ENCODE measurements around the gene SYT1.

The SYT1 gene

GRCh38 chr12:79439175-79439825, 574.7 kb downstream of the SYT1 start:
- DNase-seq (ENCODE audit: low read depth in 2 of 2) = no peak

- no peak for DNase-seq (ENCODE audit: low read depth in 2 of 2)
Observed at GRCh38 chr12:79441534-79441933, 577.0 kb downstream of the SYT1 start.

GRCh38 chr12:79442396-79442795, 577.8 kb downstream of the SYT1 start:
- no peak for DNase-seq (ENCODE audit: low read depth in 2 of 2)

- no peak for DNase-seq (ENCODE audit: low read depth in 2 of 2)
Observed at GRCh38 chr12:79444089-79444488, 579.5 kb downstream of the SYT1 start.

GRCh38 chr12:79448816-79449215, 584.2 kb downstream of the SYT1 start:
- DNase-seq (ENCODE audit: low read depth in 2 of 2) = no peak

- no peak for DNase-seq (ENCODE audit: low read depth in 2 of 2)
Observed at GRCh38 chr12:79451365-79451764, 586.8 kb downstream of the SYT1 start.

- DNase-seq (ENCODE audit: low read depth in 2 of 2) = no peak
Observed at GRCh38 chr12:79451978-79452377, 587.4 kb downstream of the SYT1 start.

GRCh38 chr12:79452906-79453305, 588.3 kb downstream of the SYT1 start:
- DNase-seq (ENCODE audit: low read depth in 2 of 2) = no peak

- no peak for DNase-seq (ENCODE audit: low read depth in 2 of 2)
Observed at GRCh38 chr12:79453820-79454219, 589.2 kb downstream of the SYT1 start.

- no peak for DNase-seq (ENCODE audit: low read depth in 2 of 2)
Observed at GRCh38 chr12:79454338-79454843, 589.8 kb downstream of the SYT1 start.

- no peak for DNase-seq (ENCODE audit: low read depth in 2 of 2)
Observed at GRCh38 chr12:79455286-79455685, 590.7 kb downstream of the SYT1 start.

GRCh38 chr12:79482323-79482722, 617.7 kb downstream of the SYT1 start:
- no peak for DNase-seq (ENCODE audit: low read depth in 2 of 2)

GRCh38 chr12:79482921-79483320, 618.3 kb downstream of the SYT1 start:
- no peak for DNase-seq (ENCODE audit: low read depth in 2 of 2)

GRCh38 chr12:79486154-79486553, 621.6 kb downstream of the SYT1 start:
- no peak for DNase-seq (ENCODE audit: low read depth in 2 of 2)

- DNase-seq (ENCODE audit: low read depth in 2 of 2) = no peak
Observed at GRCh38 chr12:79487386-79488110, 623.0 kb downstream of the SYT1 start.
